Adipose tissue (tissue), 3 donors: Measurements from ENCODE around the gene CHAT. TPM values are rescaled to one million over a fixed set of nuclear protein-coding genes. Genes with fewer than 3 reads are reported as not detected.

Experiments used
- H3K27ac ChIP-seq: one replicate; pipeline ENCODE4 v1.5.1; 2013; ENCODE audit warnings: low read depth, low read length
- WGBS, 3 donors: extraction: QIAGEN DNeasy Blood & Tissue Kit; methylation state at CpG; one replicate each; pipeline ENCODE4 v1.1.7; 2013; 5-methylcytosine and 5-hydroxymethylcytosine counted together
- polyA plus RNA-seq, 3 donors: library from polyadenylated mRNA; stranded (reverse); fragments of 200-250 nt; gene quantifications; one replicate each; pipeline ENCODE4 v1.2.3, GENCODE V29; 2013
- donor health status: healthy with polysubstance abuse.
- donor health status: Bipolar disorder and iron deficiency.
- donor health status: healthy.

CHAT gene
- polyA plus RNA-seq, 3 donors: not detected

DNA sequence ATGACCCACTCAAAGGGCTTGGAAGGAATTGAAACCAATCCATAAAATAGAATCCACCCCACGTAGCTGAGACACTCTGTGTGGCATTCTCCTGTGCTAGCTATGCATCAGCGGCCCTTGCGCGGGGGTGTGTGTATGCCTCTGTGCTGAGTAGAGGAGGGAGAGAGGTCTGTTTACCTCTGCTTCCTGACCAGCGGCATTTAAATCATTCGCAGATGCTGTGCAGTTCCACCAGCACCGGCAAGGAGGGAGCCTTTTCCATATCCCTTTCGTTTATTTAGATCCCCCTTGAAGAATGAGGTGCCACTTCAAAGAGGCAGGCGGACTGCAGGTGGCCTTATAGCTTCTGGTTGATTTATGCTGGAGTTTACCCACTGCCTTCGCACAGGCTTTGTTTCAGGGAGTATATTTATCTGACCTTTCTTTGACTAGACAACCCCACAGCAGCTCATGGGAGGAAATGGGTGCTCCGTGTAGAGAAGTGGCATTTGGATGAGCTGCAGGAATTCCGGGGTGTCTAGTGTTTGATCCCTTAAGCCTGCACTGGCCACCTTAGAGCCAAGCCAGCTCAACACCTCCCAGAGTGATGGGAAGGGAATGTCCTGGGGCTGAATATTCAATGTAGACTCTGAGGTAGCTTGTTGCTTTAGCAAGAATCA, 77.0 kb downstream of the CHAT start:
- 7 to 9% (median 9%) methylated on average over 12 of the region's 12 CpGs for WGBS, 3 donors
- no peak overlapping the region for H3K27ac ChIP-seq

DNA sequence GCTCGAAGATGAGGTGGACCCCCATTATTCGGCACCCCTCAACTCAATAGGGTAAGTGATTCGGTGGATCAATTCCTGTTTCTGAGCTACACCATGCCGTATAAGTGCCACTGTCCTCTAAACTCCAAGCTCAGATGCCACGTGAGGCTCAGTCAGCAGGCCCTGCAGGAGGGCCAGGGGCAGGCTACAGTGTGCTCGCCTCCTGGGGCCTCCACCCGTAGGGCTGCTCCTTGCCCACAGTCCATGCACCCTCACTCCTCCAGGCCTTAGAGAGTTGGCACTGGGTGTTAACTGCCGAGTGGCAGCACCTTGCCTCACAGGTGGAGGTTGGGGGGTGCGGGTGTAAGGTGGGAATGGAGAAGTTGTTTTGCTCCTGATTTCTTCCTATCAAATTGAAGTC, 77.8 kb downstream of the CHAT start:
- WGBS, 3 donors: 32 to 46% (median 41%) methylated on average over 9 of the region's 9 CpGs
- H3K27ac ChIP-seq: no peak overlapping the region

DNA sequence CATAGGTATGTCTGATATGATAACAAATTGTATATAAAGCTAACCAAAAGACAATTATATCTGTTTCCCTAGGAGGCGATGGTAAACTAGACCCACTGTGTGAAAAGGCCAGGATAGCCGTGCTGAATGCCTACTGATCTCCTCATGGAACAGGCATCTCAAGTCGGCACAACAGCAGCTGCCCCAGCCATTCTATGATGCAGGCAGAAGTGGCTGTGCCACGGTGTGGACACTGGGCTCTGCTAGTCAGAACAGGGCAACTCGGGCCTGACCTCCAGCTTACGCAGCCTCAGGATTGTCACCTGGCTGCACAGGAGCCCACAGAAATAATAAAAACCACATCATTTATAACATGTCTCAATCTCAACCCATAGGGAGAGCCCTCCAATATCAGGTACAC, 80.6 kb downstream of the CHAT start:
- 69 to 83% (median 81%) methylated on average over 6 of the region's 6 CpGs for WGBS, 3 donors
- H3K27ac ChIP-seq: no peak overlapping the region

DNA sequence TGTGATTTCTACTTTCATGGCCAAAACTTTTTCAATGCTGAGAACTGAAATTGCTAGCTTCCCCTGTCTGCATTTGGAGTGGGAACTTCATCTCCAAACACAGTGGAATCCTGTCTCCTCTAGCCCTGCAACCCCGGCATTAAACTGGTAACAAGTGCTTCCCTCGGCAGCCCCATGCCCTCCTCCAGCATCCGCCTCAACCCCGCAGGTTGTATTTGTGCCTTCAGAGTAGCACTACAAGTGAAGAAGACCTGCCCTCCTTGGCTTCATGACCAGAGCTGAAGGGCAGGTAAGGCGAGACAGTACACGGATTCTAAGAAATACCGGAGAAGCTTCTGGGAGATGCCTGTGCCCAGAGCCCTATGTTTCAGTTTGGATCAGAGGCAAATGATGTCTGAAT, 82.5 kb downstream of the CHAT start:
- 67 to 80% (median 74%) methylated on average over 7 of the region's 7 CpGs for WGBS, 3 donors
- no peak overlapping the region for H3K27ac ChIP-seq

DNA sequence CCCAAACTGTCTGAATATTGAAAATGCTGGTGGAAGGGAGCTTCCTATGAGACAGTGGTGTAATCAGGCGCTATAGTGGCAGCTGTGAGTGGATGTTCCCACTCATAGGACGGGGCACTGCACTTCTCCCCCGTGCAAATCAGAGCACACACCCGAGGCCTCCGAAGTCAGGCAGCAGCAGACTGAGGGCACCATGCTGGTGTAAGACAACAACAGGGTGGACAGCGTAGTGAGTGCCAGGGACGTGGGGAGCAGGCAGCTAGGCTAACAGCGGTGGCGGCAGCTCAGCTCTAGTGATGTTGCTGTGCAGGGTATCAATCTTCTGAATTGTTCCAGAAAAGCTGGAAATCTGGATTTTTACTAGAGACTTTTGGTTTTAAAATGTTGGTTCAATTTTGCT, 84.8 kb downstream of the CHAT start:
- WGBS, 3 donors: 71 to 76% (median 74%) methylated on average over 9 of the region's 9 CpGs
- H3K27ac ChIP-seq: no peak overlapping the region

DNA sequence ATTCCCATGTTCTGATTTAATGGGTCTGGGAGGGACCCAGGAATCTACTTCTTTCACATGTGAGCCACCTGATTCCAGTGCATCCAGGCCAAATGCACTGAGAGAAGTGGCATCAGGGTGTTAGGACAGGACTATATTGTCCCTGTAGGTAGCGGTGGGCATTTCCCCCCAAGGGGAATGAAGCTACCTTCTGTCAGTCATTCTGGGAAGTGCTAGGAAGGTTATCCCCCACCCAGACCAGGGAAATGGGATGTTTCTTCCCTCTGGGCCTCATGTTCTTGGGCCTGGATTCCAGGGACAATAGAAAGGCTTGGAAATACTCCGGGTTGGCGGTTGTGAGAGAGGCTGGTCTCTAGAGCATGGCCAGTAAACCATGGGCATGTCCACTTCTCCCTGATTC, 86.4 kb downstream of the CHAT start:
- WGBS, 3 donors: 75 to 89% (median 89%) methylated on average over 3 of the region's 3 CpGs

DNA sequence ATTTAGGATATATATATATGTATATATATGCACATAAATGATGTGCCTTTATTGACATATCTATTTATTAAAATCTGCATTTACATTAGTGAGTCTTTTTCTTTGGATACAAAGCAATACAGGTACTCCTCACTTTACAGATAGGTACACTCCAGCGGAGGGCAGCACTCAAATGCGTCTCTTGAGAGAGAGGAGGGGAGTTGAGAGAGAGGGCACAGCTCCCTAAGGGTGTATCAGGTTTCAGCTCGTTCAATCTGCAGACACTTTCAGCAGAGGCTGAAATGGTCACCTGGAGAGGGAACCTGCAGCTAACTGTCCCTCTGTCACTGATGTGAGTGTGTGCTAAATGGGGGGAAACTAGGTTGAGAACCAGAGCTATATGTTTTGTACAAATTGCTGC, 87.2 kb downstream of the CHAT start:
- no peak overlapping the region for H3K27ac ChIP-seq
- WGBS, 3 donors: 8 to 13% (median 10%) methylated on average over 3 of the region's 3 CpGs

More for the DNA sequence above, 86.4 kb downstream of the CHAT start:
- H3K27ac ChIP-seq: no peak overlapping the region

DNA sequence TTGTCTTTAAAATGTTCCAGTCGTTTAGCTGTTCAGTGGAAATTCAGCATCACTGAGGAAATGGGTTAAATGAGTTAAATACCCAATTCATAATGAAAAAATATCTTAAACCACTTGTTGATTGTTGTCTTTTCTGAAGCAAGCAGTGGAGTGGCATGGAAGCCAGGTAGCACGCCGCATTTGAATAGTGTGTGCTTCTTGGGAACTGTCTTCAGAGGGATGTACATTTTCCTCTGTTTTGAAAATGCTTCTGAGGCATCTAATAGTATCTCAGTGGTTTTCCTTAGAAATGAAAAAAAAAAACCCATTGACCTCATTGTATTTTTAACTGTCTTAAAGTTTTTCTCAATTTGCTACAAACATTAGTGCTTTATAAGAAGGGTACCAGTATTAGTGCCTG, 93.7 kb downstream of the CHAT start:
- WGBS, 3 donors: 66 to 80% (median 77%) methylated on average over 3 of the region's 3 CpGs
- no peak overlapping the region for H3K27ac ChIP-seq

DNA sequence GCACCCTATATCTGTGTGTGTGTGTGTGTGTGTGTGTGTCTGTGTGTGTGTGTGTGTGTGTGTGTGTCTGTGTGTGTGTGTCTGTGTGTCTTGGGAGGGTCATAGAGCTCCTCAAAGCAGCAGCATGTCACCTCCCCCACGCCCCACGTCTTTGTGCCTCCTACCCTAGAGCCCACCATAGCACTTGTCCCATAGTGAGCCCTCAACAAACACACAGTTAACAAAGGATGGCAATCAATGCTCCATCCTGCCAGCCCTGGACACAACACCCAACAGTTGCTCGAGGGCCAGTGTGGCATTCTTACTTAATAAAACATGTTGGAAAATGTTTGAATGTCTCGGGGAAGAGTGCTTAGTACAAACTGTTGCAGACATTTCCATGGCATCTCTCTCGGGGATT, 96.1 kb downstream of the CHAT start:
- 52 to 66% (median 56%) methylated on average over 5 of the region's 5 CpGs for WGBS, 3 donors
- H3K27ac ChIP-seq: no peak overlapping the region

DNA sequence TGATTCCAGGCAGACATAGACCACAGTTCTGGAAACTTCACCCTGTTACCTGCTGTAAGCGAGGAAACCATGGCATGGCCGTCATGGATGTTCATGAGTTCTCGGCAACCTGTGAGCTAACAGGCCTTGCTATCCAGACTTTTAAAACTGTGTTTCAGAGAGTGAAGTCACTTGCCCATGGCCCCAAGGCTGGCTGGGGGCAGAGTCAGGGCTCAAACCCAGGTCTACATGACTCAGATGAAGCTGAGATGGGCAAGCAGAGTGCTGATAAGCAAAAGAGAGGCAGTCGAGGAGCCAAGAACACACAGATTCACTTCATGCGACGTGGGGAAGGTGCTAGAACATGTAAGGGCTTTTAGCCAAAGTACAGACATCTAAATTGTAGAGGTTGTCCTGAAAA, 97.1 kb downstream of the CHAT start:
- 68 to 77% (median 76%) methylated on average over 6 of the region's 6 CpGs for WGBS, 3 donors
- no peak overlapping the region for H3K27ac ChIP-seq

DNA sequence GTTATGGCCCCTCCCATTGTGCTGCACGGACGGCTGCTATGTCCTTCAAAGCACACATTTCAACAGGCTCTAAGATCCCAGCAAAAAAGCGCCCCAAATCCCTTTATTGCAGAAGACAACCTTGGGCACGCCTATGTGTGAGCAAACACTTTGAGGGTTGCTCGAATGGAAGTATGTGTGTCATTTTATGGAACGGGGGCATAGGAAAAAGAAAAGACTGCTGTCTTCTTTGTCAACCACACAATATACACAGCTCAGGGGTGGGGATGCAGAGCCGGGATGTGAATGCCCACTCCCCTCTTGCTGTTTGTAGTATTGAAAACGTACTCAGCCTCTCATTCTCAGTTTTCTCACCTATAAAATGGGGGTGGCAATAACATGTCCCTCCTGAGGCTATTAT, 97.6 kb downstream of the CHAT start:
- 52 to 70% (median 63%) methylated on average over 8 of the region's 8 CpGs for WGBS, 3 donors
- no peak overlapping the region for H3K27ac ChIP-seq

DNA sequence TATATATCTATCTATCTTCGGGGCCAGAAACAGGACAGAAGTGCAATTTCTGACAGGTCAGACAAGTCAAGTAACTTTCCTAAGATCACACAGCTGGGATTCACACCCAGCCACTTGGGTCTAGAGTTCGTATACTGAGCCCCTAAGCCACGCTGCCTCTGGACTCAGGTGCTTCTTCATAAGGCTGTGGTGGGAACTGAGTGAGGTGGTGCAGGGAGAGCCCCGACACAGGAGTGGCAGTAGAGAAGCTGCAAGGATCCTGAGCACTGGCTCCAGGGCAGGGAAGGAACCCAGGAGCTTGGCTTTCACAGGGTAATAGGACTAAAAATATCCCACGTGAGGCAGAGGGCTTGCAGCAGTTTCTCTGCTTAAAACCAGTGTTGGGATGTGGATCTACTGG, 99.4 kb downstream of the CHAT start:
- 71 to 82% (median 79%) methylated on average over 5 of the region's 5 CpGs for WGBS, 3 donors
- no peak overlapping the region for H3K27ac ChIP-seq

Other genes with a start within 250 kb of the CHAT start
- gene DRGX, start 217.9 kb upstream of the CHAT start, polyA plus RNA-seq: not detected
- 1 to 10 TPM; 3.0 to 7.4 (median 3.3) TPM for gene ERCC6, start 74.9 kb upstream of the CHAT start, polyA plus RNA-seq
- gene SLC18A3, start 3.7 kb upstream of the CHAT start, polyA plus RNA-seq: under 1 TPM in 1 of 3 donors, not detected in 2; 0.02 TPM
- gene C10orf53, start 65.6 kb downstream of the CHAT start, polyA plus RNA-seq: not detected
- 1 to 10 TPM in 1 of 3 donors, under 1 TPM in 2; 0.11 to 2.8 (median 0.16) TPM for gene OGDHL, start 148.3 kb downstream of the CHAT start, polyA plus RNA-seq